HG03571 (cell line): Measurements from ENCODE around the gene MYBPH.

Experiments used
- ATAC-seq: cut with Tn5 transposase; IDR thresholded peaks from one replicate; pipeline ENCODE4 v1.9.1; 2021; ENCODE audit not compliant: unreplicated experiment

Gene MYBPH, protein sequence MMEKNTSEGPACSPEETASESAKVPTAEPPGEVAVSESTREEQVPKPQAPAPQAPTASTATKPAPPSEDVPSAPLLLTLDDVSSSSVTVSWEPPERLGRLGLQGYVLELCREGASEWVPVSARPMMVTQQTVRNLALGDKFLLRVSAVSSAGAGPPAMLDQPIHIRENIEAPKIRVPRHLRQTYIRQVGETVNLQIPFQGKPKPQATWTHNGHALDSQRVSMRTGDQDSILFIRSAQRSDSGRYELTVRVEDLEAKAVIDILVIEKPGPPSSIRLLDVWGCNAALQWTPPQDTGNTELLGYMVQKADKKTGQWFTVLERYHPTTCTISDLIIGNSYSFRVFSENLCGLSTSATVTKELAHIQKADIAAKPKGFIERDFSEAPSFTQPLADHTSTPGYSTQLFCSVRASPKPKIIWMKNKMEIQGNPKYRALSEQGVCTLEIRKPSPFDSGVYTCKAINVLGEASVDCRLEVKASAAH

GRCh38 chr1:203175237-203175826, at the start of gene MYBPH:
TSS of gene MYBPH (minus strand) at chr1:203175826. CDS start at chr1:203175755, 71 bp downstream.
- ATAC-seq: no peak

DNA sequence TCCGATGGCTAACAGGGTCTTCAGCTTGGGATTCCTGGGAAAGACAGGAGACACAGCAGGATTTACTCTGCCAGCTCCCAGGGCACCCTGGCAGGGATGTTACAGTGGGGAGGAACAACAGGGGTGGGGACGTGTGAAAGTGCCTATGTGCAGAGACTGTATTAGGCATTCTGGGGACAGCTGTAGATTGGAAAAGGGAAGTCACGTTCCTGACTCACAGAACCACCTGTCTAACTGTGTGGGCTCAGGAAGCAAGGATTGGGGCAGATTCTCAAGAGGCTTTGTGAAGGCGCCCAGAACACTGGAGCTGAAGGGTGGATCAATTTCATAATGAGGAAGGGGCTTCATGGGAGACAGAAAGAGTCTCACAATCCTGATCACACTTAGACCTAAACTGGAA, 49.4 kb upstream of the MYBPH start:
- no peak for ATAC-seq

GRCh38 chr1:203223012-203223775, 47.6 kb upstream of the MYBPH start:
- no peak for ATAC-seq

GRCh38 chr1:203219934-203220333, 44.3 kb upstream of the MYBPH start:
- no peak for ATAC-seq

DNA sequence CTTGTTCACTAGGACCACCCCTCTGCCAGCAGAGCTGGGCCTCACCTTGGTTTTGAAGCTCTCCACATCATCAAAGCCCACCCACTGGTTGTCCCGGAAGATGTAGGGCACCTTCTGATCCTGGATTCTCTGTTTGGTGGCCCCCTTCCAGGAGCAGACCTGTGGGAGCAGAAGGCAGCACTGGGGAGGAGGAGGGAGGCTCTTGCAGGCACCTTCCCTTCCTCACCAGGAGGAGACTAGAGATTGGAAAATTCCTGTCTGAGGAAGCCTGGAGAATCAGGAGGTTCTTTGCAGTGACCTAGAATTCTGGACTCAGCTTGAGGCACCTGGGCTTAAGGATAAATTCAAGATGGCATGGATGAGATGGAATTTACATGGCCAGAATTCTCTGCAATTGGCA, 43.5 kb upstream of the MYBPH start:
- ATAC-seq: no peak

- no peak for ATAC-seq
These were observed 42.0 kb upstream of the MYBPH start for GRCh38 chr1:203217668-203218067.

GRCh38 chr1:203217139-203217655, 41.6 kb upstream of the MYBPH start:
- ATAC-seq: no peak

DNA sequence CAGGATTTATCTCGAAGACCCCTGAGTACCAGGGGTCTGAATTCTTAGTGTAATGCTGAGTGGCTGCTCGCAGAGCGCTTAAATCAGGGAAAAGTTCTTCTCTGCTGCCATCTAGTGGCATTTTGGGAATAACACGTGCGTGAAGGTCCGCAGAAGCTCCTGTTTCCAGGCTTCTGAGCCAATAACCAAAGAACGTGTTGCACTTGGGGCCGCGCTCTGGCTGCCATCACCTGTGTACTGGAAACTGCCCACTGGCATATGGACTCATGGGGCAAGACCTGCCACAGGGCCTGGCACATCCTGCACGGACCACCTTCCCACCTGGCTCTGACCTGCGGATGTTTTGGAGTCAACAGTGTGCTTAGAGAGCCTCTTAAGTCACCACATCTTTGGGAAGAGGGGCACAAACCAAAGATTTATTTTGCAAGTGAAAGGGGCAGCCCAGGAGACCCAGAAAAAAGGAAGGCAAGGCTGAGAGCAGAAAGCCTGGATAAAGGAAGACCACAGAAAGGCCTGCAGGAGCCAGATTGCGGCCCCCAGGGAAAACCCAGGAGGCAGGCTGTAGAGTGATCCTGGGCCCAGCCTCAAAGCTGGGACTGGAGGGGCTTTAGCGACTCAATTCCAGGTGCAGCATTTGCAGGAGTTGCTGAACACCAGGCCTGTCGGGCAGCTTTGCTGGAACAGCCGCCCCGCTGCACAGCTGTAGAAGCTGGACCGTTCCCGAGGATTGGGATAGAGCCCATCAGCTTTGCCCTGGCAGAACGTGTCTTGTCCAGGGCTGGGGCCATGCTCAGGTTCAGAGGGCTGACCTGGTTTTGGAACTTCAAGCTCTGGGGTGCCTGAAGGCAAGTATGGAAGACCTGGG, 40.9 kb upstream of the MYBPH start:
- no peak for ATAC-seq

GRCh38 chr1:203215573-203215972, 39.9 kb upstream of the MYBPH start:
- no peak for ATAC-seq

DNA sequence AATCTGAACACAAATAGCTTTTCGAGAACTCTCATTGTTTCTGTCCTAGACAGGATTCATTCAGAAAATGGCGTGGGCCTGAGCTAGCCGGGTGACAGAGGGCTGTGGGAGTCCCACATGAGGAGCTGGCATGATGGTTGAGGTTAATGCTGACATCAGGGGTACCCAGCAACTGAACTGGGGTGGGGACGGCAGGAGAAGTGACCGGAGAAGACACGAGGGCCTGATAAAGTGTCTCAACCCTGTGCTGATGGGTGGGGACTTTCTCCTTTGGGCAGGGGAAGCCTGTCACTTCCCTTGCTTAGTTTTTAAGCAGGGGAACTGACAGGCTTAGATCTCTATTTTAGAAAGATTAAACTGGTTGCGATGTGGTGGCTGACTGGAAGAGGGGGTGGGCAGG, 39.2 kb upstream of the MYBPH start:
- no peak for ATAC-seq

DNA sequence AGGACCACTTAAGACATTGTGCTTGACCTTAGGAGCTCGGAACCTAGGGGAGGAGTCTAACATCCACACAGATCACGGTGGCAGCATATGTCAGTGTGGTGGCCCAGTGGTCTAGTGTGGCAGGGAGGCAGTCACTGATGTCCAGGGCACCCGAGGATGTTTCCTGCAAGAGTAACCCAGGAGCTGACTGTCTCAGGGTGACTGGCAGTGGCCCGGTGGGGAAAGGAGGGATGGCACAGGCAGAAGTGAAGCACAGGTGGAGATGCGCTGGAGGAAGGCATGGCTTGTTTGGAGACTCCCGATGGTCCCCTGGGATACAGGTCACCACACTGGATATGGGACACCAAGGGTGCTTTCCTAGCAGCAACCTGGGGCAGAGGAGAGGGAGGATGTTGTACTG, 37.5 kb upstream of the MYBPH start:
- ATAC-seq: no peak

DNA sequence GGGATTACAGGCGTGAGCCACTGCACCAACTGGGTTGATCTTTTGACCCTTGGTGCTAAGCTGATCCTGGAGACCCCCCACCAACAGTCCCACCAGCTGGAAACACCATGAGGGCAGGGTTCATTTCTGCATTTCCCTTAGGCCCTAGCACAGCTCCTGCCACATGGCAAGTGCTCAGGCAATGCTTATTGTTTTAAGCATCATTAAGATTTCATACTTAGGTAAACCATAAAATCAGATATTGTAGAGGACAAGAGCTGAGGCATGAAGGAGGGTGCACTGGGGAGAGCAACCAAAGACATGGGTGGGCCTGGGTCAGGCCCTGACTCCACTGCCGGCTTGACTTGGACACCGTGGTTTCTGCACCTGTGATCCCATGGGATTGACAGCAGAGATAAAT, 36.2 kb upstream of the MYBPH start:
- ATAC-seq: no peak

DNA sequence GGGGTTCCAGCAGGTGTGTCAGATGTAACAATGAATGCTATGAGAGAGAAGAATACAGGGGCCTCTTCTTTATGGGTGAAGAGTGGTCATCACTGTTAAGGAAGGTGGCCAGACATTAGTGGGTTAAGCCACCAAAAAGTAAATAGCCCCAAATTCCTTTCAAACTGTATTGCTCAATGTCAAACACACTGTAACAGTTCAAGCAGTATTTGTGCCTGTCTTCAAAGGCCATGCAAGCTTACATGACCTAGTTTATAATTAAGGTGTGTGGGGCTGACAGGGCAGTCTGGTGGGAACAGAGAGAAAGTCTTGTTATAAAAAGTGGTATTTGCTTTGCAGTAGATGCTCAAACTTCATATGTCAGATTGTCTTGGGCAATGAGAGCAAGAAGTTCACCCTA, 35.4 kb upstream of the MYBPH start:
- ATAC-seq: no peak

DNA sequence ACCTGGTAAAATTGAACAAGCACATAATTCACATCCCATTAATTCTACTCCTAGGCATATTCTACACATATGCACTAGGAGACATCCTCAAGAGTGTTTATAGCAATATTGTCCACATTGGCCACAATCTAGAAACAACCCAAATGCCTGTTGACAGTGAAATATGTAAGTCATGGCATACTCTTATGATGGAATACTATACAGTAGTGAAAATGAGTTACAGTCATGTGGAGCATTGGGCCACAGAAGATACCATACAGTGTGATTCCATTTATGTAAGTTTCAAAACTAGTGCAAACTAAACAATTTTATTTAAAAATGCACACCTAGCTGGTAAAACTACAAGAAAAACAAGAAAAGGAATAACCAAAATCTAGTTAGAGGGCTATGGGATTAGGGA, 34.7 kb upstream of the MYBPH start:
- no peak for ATAC-seq

GRCh38 chr1:203208181-203208580, 32.6 kb upstream of the MYBPH start:
- ATAC-seq: no peak

DNA sequence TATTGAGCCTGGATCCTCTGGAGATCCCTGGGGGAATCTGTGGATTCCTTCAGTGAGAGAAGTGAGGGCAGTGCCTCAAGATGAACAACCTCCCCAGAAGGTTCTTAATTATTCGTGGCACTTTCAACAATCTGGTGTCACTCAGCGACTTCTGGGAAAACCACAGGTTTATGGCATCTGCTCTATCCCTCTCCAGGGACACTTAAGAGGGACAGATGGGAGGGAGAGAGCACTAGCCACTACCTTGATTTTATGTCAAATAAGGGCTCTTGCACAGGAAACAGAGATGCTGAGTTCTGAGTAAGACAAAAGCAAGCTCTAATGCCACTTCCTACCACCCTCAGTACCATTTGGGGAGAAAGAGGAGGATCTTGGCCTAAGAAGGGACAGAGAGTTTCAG, 32.1 kb upstream of the MYBPH start:
- ATAC-seq: no peak

GRCh38 chr1:203206129-203206687, 30.6 kb upstream of the MYBPH start:
- ATAC-seq: no peak

DNA sequence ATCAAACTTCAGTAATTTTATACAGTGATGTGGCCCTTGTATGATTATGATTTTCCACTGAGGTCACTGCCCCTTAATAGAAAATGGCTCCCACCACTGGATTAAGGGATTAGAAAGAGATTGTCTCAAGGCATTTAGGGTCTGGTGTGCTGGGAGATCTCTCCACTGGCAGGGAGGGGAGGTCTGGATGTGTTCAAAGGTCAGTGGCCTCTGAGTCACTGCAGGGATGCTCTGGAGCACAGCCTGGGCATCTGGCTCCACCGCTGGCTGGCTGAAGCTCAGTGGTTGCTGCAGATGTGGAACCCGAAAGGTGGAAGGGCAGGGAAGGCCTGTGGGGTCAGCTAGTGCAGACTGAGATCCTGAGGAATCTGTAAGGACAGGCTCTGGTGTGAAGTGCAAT, 29.1 kb upstream of the MYBPH start:
- ATAC-seq: no peak

DNA sequence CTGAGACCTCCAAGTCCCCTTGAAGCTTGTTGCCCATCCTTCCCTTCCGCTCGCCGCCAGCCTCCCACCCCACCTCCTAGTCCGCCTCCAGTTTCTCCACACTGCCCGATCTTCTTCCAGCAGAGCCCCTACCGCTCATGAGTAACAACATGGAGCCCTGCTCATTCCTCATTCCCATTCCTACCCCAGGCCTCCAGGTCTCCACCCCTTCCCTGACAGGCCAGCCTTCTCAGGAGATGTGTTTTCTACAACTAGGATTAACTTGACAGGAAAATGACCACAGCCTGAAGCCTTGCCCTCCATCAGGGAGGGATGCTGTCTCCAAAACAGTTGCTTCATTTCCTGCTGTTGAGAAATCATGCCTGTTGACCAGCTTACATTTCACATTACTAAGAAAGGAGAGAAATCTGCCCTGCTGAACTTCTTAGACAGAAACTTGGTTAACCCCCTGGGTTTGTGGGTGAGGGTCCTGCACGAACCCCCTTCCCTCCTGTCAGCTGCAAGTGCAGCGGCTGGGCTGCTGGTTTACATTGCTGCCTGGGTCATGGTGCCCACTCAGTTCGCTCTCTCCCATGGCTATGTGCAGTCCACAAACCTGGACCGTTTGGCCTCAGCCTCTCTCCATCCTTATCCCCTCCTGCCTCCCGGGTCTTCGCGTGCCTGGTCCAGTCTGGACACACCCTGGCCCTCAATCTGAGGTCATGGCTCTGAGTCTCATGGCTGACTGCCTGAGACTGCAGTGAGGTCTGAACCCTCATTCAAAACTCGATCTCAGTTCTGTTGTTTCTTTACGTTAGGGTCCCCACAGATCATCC, 27.0 kb upstream of the MYBPH start:
- ATAC-seq: no peak
